Neural cell (in vitro differentiated cells): ENCODE results near the gene DMBT1.

ENCODE experiments used
- CTCF ChIP-seq: fragments of 450-650 bp; IDR thresholded peaks from 2 replicates; pipeline ENCODE4 v1.5.1; 2014; ENCODE audit warnings: antibody characterized with exemption, mild to moderate bottlenecking, moderate library complexity; ENCODE audit not compliant: poor library complexity, severe bottlenecking
- EP300 ChIP-seq: fragments of 450-650 bp; conservative IDR thresholded peaks from 2 replicates; pipeline ENCODE4 v1.6.1; 2014; ENCODE audit warnings: antibody characterized with exemption, mild to moderate bottlenecking, moderate library complexity; ENCODE audit not compliant: poor library complexity, severe bottlenecking
- EZH2 ChIP-seq: fragments of 200-600, 300-800 bp; shearing (Covaris generic), sonication (generic); IDR thresholded peaks from 2 replicates; pipeline ENCODE4 v1.6.1; 2014; ENCODE audit warnings: antibody characterized with exemption, low read length, borderline replicate concordance, mild to moderate bottlenecking; ENCODE audit not compliant: insufficient read depth, poor library complexity, severe bottlenecking
- POLR2AphosphoS5 ChIP-seq: IDR thresholded peaks from 2 replicates; pipeline ENCODE4 v1.6.1; 2012
- REST ChIP-seq: IDR thresholded peaks from 2 replicates; pipeline ENCODE4 v1.6.1; 2012; ENCODE audit warnings: borderline replicate concordance

GRCh38 chr10:122637376-122637775 lies 76.8 kb downstream of the DMBT1 start:
- TF ChIP-seq EP300 (no peak), CTCF (no peak), POLR2AphosphoS5 (no peak), EZH2 (no peak), REST (no peak)
